Astrocyte (in vitro differentiated cells and primary cell): Measurements from ENCODE around the gene FGF2.

Source experiments
- EZH2 ChIP-seq: IDR thresholded peaks from 2 replicates; pipeline ENCODE4 v1.6.1; 2012; ENCODE audit warnings: mild to moderate bottlenecking, low read length, inconsistent platforms; ENCODE audit not compliant: insufficient read depth
- TF ChIP-seq, protein P1 (sequence below): IDR thresholded peaks from 2 replicates; pipeline ENCODE4 v1.5.1; 2011; ENCODE audit warnings: low read depth, mild to moderate bottlenecking, inconsistent platforms, low read length, moderate library complexity; ENCODE audit not compliant: insufficient read depth

DNA sequence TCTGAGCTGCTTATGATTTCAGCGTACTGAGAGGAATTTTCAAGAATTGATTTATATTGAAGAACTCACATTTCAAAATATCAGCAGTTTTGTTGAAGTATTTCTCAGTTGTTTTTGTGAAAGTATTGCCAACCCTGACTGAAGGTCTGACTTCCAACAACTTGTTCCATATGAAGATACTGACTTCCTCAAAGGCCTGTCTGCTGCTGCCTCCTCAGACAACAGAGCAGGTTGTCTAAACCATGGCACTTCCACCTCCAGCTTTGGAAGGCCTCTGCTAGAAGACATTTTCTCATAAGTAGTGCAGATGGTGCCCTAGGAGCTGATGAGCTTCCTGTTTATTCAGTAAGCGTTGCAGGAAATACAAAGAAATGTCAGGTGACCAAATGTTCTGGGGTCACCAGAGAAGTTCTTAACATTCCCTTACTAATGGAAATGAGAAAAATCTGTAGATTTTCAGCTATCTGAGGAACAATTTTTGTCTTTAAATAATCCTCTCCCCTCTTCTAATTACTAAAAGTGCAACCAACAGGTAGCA, 28.8 kb downstream of the FGF2 start:
- TF ChIP-seq, protein P1, sequence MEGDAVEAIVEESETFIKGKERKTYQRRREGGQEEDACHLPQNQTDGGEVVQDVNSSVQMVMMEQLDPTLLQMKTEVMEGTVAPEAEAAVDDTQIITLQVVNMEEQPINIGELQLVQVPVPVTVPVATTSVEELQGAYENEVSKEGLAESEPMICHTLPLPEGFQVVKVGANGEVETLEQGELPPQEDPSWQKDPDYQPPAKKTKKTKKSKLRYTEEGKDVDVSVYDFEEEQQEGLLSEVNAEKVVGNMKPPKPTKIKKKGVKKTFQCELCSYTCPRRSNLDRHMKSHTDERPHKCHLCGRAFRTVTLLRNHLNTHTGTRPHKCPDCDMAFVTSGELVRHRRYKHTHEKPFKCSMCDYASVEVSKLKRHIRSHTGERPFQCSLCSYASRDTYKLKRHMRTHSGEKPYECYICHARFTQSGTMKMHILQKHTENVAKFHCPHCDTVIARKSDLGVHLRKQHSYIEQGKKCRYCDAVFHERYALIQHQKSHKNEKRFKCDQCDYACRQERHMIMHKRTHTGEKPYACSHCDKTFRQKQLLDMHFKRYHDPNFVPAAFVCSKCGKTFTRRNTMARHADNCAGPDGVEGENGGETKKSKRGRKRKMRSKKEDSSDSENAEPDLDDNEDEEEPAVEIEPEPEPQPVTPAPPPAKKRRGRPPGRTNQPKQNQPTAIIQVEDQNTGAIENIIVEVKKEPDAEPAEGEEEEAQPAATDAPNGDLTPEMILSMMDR: no peak
- TF ChIP-seq EZH2: no peak
